ENCODE results near the gene LIN7B. TPM values are rescaled to one million over a fixed set of nuclear protein-coding genes. Genes with fewer than 3 reads are reported as not detected.

LIN7B gene
- total RNA-seq, 1 experiment from 2014 or later, result 15.9 TPM

DNA sequence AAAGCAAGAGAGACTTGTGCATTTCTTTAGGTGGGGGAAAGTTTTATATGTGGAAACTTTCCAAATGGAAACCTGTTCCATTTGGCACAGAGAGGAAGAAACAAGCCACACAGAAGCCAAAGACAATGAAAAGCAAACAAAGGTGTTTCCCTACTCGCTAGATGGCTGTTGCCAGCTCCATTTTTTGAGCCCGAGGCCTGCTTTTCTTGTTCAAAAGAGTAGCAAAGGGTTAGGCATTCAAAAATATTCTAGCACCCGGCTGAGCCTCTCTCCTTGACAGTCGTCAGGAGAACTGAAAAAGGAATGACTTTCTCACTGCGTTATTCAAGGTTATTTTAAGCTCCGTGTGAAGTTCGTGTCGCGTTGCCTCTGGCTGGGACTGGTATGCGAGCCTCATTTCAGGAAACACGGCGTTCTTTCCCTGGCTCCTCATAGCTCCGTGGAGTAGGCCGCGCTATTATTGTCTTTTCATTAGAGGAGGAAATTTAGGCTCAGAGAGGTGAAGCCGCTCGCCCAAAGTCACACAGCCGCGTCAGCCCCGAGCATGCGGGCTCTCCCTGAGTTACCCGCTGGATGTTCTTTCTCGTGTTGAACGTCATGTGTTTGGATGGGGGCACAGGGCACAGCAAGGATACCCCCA, 51.1 kb downstream of the LIN7B start:
- DNase-seq (ENCODE audit: low read depth in 1 of 2, low spot score in 2 of 2), result no peak
- Histone ChIP-seq H3K36me3 (peaks cover 15% of the 10 kb centered on the region), H3K4me1 (replicated peaks) (no peaks in the 10 kb centered on the region), H3K27ac (no peak overlapping the region), H3K9me3 (replicated peaks) (no peaks in the 10 kb centered on the region), H3K4me3 (no peak overlapping the region), H3K27me3 (replicated peaks) (no peaks in the 10 kb centered on the region)

DNA sequence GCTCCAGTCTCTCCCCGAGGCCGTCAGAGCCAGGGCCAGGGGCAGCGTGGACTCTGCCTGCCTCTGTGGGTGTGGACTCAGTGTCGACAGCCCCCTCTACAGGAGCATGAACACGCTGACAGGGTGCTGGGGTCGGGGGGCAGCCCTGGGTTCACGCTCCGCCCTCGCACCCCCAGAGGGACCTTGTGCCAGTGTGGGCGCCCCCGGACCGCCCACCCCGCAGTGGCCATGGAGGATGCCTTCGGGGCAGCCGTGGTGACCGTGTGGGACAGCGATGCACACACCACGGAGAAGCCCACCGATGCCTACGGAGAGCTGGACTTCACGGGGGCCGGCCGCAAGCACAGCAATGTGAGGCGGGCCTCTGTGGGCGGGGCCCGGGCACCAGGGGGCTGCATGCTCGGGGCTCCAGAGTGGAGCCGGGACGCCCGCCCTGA, 51.7 kb downstream of the LIN7B start:
- no peak overlapping the region for H3K4me3 ChIP-seq

DNA sequence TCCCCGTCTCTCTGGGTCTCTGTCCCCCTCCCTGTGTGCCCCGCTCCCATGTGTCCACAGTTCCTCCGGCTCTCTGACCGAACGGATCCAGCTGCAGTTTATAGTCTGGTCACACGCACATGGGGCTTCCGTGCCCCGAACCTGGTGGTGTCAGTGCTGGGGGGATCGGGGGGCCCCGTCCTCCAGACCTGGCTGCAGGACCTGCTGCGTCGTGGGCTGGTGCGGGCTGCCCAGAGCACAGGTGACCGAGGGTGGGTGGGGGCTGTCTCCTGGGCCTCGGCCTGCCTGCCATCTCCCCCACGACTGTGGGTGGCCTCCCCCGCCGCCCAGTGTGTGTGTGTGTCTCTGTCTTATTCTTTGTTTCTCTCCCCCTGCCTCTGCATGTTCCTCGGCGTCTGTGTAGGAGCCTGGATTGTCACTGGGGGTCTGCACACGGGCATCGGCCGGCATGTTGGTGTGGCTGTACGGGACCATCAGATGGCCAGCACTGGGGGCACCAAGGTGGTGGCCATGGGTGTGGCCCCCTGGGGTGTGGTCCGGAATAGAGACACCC, 53.8 kb downstream of the LIN7B start:
- Histone ChIP-seq H3K36me3 (peaks cover 32% of the 10 kb centered on the region), H3K27ac (no peak overlapping the region), H3K4me3 (no peak overlapping the region), H3K9me3 (replicated peaks) (no peaks in the 10 kb centered on the region), H3K27me3 (replicated peaks) (no peaks in the 10 kb centered on the region), H3K4me1 (replicated peaks) (no peaks in the 10 kb centered on the region)
- no peak for DNase-seq (ENCODE audit: low read depth in 1 of 2, low spot score in 2 of 2)

More for the DNA sequence above, 51.7 kb downstream of the LIN7B start:
- no peak overlapping the region for H3K27ac ChIP-seq
- no peak for DNase-seq (ENCODE audit: low read depth in 1 of 2, low spot score in 2 of 2)
- no peaks in the 10 kb centered on the region for H3K9me3 ChIP-seq (replicated peaks)
- H3K27me3 ChIP-seq (replicated peaks), result no peaks in the 10 kb centered on the region
- no peaks in the 10 kb centered on the region for H3K4me1 ChIP-seq (replicated peaks)
- peaks cover 21% of the 10 kb centered on the region for H3K36me3 ChIP-seq

Other genes with a start within 250 kb of the LIN7B start
- 3.5 and 11.8 TPM in 2 replicates for gene PLEKHA4, start 245.8 kb upstream of the LIN7B start, total RNA-seq (2014; rRNA removed; shearing (Covaris generic))
- gene PPP1R15A, start 241.9 kb upstream of the LIN7B start, total RNA-seq (2014; rRNA removed; shearing (Covaris generic)), result 79.5 and 86.0 TPM in 2 replicates
- gene TULP2, start 215.6 kb upstream of the LIN7B start, total RNA-seq (2014; rRNA removed; shearing (Covaris generic)), result not detected in 2 replicates
- gene NUCB1, start 214.1 kb upstream of the LIN7B start, total RNA-seq (2014; rRNA removed; shearing (Covaris generic)), result 200 and 215 TPM in 2 replicates
- 0.16 and 1.7 TPM in 2 replicates for gene DHDH, start 180.7 kb upstream of the LIN7B start, total RNA-seq (2014; rRNA removed; shearing (Covaris generic))
- 57.4 and 75.1 TPM in 2 replicates for gene BAX, start 159.5 kb upstream of the LIN7B start, total RNA-seq (2014; rRNA removed; shearing (Covaris generic))
- 2,837 and 3,145 TPM in 2 replicates for gene FTL, start 149.1 kb upstream of the LIN7B start, total RNA-seq (2014; rRNA removed; shearing (Covaris generic))
- 19.5 and 38.2 TPM in 2 replicates for gene GYS1, start 121.1 kb upstream of the LIN7B start, total RNA-seq (2014; rRNA removed; shearing (Covaris generic))
- 238 and 322 TPM in 2 replicates for gene RUVBL2, start 120.5 kb upstream of the LIN7B start, total RNA-seq (2014; rRNA removed; shearing (Covaris generic))
- gene LHB, start 97.3 kb upstream of the LIN7B start, total RNA-seq (2014; rRNA removed; shearing (Covaris generic)), result 0.34 TPM in 1 of 2 replicates, not detected in the other
- gene CGB3, start 90.0 kb upstream of the LIN7B start, total RNA-seq (2014; rRNA removed; shearing (Covaris generic)), result not detected in 2 replicates
- not detected in 2 replicates for gene CGB2, start 82.5 kb upstream of the LIN7B start, total RNA-seq (2014; rRNA removed; shearing (Covaris generic))
- 1.00 TPM in 1 of 2 replicates, not detected in the other for gene CGB1, start 77.5 kb upstream of the LIN7B start, total RNA-seq (2014; rRNA removed; shearing (Covaris generic))
- not detected in 2 replicates for gene CGB5, start 70.5 kb upstream of the LIN7B start, total RNA-seq (2014; rRNA removed; shearing (Covaris generic))
- 0.61 TPM in 1 of 2 replicates, not detected in the other for gene CGB8, start 65.3 kb upstream of the LIN7B start, total RNA-seq (2014; rRNA removed; shearing (Covaris generic))
- 0.08 TPM in 1 of 2 replicates, not detected in the other for gene CGB7, start 56.6 kb upstream of the LIN7B start, total RNA-seq (2014; rRNA removed; shearing (Covaris generic))
- not detected in 2 replicates for gene NTF4, start 49.6 kb upstream of the LIN7B start, total RNA-seq (2014; rRNA removed; shearing (Covaris generic))
- not detected in 2 replicates for gene KCNA7, start 41.7 kb upstream of the LIN7B start, total RNA-seq (2014; rRNA removed; shearing (Covaris generic))
- 151 and 188 TPM in 2 replicates for gene SNRNP70, start 28.9 kb upstream of the LIN7B start, total RNA-seq (2014; rRNA removed; shearing (Covaris generic))
- gene C19orf73, start 4.8 kb downstream of the LIN7B start, total RNA-seq (2014; rRNA removed; shearing (Covaris generic)), result 4.3 TPM in 1 of 2 replicates, not detected in the other
- 3.4 and 3.6 TPM in 2 replicates for gene PPFIA3, start 5.2 kb downstream of the LIN7B start, total RNA-seq (2014; rRNA removed; shearing (Covaris generic))
- gene HRC, start 41.0 kb downstream of the LIN7B start, total RNA-seq (2014; rRNA removed; shearing (Covaris generic)), result not detected in 2 replicates
- 6.8 and 9.2 TPM in 2 replicates for gene TRPM4, start 43.4 kb downstream of the LIN7B start, total RNA-seq (2014; rRNA removed; shearing (Covaris generic))
- not detected in 2 replicates for gene SLC6A16, start 210.8 kb downstream of the LIN7B start, total RNA-seq (2014; rRNA removed; shearing (Covaris generic))
- gene CD37, start 221.0 kb downstream of the LIN7B start, total RNA-seq (2014; rRNA removed; shearing (Covaris generic)), result not detected in 2 replicates
- gene TEAD2, start 248.0 kb downstream of the LIN7B start, total RNA-seq (2014; rRNA removed; shearing (Covaris generic)), result 27.7 and 33.7 TPM in 2 replicates
- gene DKKL1, start 249.5 kb downstream of the LIN7B start, total RNA-seq (2014; rRNA removed; shearing (Covaris generic)), result 0.13 and 0.75 TPM in 2 replicates